Breast epithelium (tissue), 3 donors: Measurements from ENCODE around the gene COL5A1.

Experiments
- POLR2AphosphoS5 ChIP-seq, 3 donors: sonication (generic); formaldehyde crosslinking; IDR thresholded peaks; one replicate each; pipeline ENCODE4 v1.6.1; 2017; ENCODE audit warnings: antibody characterized with exemption in 3 of 3
- TF ChIP-seq, protein P1 (sequence below), 3 donors: fragments of 450-650 bp; IDR thresholded peaks; one replicate each; pipeline ENCODE4 v1.5.1; 2016 to 2017; ENCODE audit warnings: antibody characterized with exemption in 3 of 3, mild to moderate bottlenecking in 3 of 3, moderate library complexity in 3 of 3

GRCh38 chr9:134655101-134655500 is 13.5 kb downstream of the COL5A1 start:
- no peak for TF ChIP-seq POLR2AphosphoS5 (IDR thresholded peaks at IDR 0.05)
- TF ChIP-seq, protein P1, sequence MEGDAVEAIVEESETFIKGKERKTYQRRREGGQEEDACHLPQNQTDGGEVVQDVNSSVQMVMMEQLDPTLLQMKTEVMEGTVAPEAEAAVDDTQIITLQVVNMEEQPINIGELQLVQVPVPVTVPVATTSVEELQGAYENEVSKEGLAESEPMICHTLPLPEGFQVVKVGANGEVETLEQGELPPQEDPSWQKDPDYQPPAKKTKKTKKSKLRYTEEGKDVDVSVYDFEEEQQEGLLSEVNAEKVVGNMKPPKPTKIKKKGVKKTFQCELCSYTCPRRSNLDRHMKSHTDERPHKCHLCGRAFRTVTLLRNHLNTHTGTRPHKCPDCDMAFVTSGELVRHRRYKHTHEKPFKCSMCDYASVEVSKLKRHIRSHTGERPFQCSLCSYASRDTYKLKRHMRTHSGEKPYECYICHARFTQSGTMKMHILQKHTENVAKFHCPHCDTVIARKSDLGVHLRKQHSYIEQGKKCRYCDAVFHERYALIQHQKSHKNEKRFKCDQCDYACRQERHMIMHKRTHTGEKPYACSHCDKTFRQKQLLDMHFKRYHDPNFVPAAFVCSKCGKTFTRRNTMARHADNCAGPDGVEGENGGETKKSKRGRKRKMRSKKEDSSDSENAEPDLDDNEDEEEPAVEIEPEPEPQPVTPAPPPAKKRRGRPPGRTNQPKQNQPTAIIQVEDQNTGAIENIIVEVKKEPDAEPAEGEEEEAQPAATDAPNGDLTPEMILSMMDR (IDR thresholded peaks at IDR 0.05): no peak
